Measurements from ENCODE around the gene KRTAP22-1. TPM values are rescaled to one million over a fixed set of nuclear protein-coding genes. Genes with fewer than 3 reads are reported as not detected.

The KRTAP22-1 gene
- total and polyA plus RNA-seq, 12 donors, result not detected

GRCh38 chr21:30590297-30590696 lies 10.6 kb upstream of the KRTAP22-1 start, which contains the start of gene KRTAP22-2:
TSS of gene KRTAP22-2 (minus strand) at chr21:30590397.
- Histone ChIP-seq H3K4me1 (replicated peaks in 1 of 2) (no peaks in the 10 kb centered on the region), H3K27ac (no peak within 1 kb of the TSS), H3K4me3 (no peak within 1 kb of the TSS), H3K36me3 (replicated peaks in 1 of 2) (no peaks in the 10 kb centered on the region), H3K9me3 (replicated peaks in 1 of 3) (no peaks in the 10 kb centered on the region), H3K27me3 (no peaks in the 10 kb centered on the region)
- DNase-seq, result no peak
- TF ChIP-seq POLR2A (IDR thresholded peaks at IDR 0.05), result no peak
- TF ChIP-seq, protein P1, sequence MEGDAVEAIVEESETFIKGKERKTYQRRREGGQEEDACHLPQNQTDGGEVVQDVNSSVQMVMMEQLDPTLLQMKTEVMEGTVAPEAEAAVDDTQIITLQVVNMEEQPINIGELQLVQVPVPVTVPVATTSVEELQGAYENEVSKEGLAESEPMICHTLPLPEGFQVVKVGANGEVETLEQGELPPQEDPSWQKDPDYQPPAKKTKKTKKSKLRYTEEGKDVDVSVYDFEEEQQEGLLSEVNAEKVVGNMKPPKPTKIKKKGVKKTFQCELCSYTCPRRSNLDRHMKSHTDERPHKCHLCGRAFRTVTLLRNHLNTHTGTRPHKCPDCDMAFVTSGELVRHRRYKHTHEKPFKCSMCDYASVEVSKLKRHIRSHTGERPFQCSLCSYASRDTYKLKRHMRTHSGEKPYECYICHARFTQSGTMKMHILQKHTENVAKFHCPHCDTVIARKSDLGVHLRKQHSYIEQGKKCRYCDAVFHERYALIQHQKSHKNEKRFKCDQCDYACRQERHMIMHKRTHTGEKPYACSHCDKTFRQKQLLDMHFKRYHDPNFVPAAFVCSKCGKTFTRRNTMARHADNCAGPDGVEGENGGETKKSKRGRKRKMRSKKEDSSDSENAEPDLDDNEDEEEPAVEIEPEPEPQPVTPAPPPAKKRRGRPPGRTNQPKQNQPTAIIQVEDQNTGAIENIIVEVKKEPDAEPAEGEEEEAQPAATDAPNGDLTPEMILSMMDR (IDR thresholded peaks at IDR 0.05), result no peak
- intact Hi-C loops (cut with DNase I), result no loop called here

DNA sequence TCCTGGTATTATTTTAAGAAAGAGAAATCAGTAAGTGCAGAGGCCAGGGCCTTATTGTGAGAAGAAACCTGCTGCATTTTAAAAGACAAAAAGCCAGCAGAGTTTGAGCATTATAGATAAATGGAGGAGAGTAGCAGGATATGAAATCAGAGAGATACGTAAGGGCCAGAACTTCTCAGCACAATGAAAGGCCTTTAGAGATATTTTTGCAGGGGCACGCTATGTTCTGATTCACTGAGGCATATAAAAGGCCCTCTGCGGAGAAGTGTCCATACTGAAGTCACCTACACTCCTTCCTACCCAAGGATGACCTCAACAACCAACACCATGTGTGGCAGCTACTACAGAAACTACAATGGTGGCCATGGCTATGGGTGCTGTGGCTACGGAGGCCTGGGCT lies 8.7 kb upstream of the KRTAP22-1 start, which contains the start of gene KRTAP6-3:
TSS of gene KRTAP6-3 (plus strand) at position 301 of the 400 bp plus-strand sequence. CDS start at position 307, 6 bp downstream.
- Histone ChIP-seq H3K4me3 (no peak within 1 kb of the TSS), H3K9me3 (replicated peaks in 1 of 3) (no peaks in the 10 kb centered on the region), H3K27ac (no peak within 1 kb of the TSS), H3K36me3 (replicated peaks in 1 of 2) (no peaks in the 10 kb centered on the region), H3K4me1 (replicated peaks in 1 of 2) (no peaks in the 10 kb centered on the region), H3K27me3 (no peaks in the 10 kb centered on the region)
- no peak for DNase-seq
- 83 to 89% (median 88%) methylated on average over 4 of the region's 4 CpGs for WGBS, 4 donors
- intact Hi-C loops (cut with DNase I), result no loop called here
- TF ChIP-seq, protein P1 (IDR thresholded peaks at IDR 0.05), result no peak
- no peak for TF ChIP-seq POLR2A (IDR thresholded peaks at IDR 0.05)

- DNase-seq, result no peak
- no peaks in the 10 kb centered on the region for H3K27me3 ChIP-seq
- H3K4me1 ChIP-seq (replicated peaks in 1 of 2), result no peaks in the 10 kb centered on the region
- intact Hi-C loops (cut with DNase I), result no loop called here
- 87 to 95% (median 91%) methylated on average over 6 of the region's 6 CpGs for WGBS, 4 donors
- H3K27ac ChIP-seq, result no peak within 1 kb of the TSS
- TF ChIP-seq, protein P1 (IDR thresholded peaks at IDR 0.05), result no peak
- no peak for TF ChIP-seq POLR2A (IDR thresholded peaks at IDR 0.05)
- no peaks in the 10 kb centered on the region for H3K9me3 ChIP-seq (replicated peaks in 1 of 3)
- H3K4me3 ChIP-seq, result no peak within 1 kb of the TSS
- no peaks in the 10 kb centered on the region for H3K36me3 ChIP-seq (replicated peaks in 1 of 2)
Measured at GRCh38 chr21:30598802-30599201, 2.1 kb upstream of the KRTAP22-1 start, which contains the start of gene KRTAP6-2. TSS of gene KRTAP6-2 (minus strand) at chr21:30598902. CDS start at chr21:30598874, 28 bp downstream.

DNA sequence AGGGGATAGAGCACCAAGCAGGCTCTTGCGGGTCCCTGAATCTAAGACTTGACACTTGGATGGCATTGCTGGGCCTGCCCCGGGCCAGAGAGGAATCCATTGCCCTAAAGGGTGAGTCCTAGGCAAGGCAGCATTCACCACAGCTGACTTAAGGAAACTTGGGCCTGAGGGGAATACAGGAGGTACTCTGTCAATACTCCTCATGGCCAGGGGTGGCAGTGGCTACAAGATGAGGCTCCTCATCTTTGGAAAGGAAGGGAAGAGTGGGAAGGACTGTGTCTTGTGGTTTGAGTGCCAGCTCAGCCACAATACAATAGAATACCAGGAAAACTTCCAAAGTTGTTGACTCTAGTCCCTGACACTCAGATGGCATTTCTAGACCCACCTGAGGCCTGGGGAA lies 5.1 kb downstream of the KRTAP22-1 start:
- Histone ChIP-seq H3K9me3 (replicated peaks in 1 of 3) (no peaks in the 10 kb centered on the region), H3K27me3 (no peaks in the 10 kb centered on the region), H3K4me1 (replicated peaks in 1 of 2) (no peaks in the 10 kb centered on the region), H3K36me3 (replicated peaks in 1 of 2) (no peaks in the 10 kb centered on the region), H3K27ac (no peak overlapping the region), H3K4me3 (no peak overlapping the region)
- intact Hi-C loops (cut with DNase I), result no loop called here
- DNase-seq, result no peak
- WGBS, 4 donors, result 78 to 100% (median 93%) methylated on average over 1 to 2 of the region's 2 CpGs
- no peak for TF ChIP-seq POLR2A (IDR thresholded peaks at IDR 0.05)
- TF ChIP-seq, protein P1 (IDR thresholded peaks at IDR 0.05), result no peak

Data from adrenal gland (tissue), 12 donors.